Omental fat pad (tissue), 4 donors: ENCODE measurements around the gene PLA2G6. TPM values are rescaled to one million over a fixed set of nuclear protein-coding genes. Genes with fewer than 3 reads are reported as not detected.

Experiments
- ATAC-seq: fragments of 150-250 bp; one replicate; pipeline ENCODE4 v1.9.1; 2016; ENCODE audit warnings: mild to moderate bottlenecking, moderate library complexity; ENCODE audit not compliant: low FRiP score
- DNase-seq: peaks from one replicate; pipeline ENCODE4 v3.0.0-alpha.2; 2019; ENCODE audit warnings: low spot score
- CTCF ChIP-seq, 3 donors: fragments of 450-650 bp; IDR thresholded peaks; one replicate each; pipeline ENCODE4 v1.5.1; 2016 to 2017; ENCODE audit warnings: antibody characterized with exemption in 3 of 3, mild to moderate bottlenecking in 3 of 3, moderate library complexity in 2 of 3
- small RNA-seq: library from RNA; depleted of rRNA; stranded (forward); fragments of <200 nt; gene quantifications from one replicate; pipeline ENCODE3, GENCODE V24; 2016
- total RNA-seq, 4 donors: library from RNA; depleted of rRNA; stranded (reverse); fragments of >200 nt; gene quantifications; one replicate each; pipeline ENCODE4 v1.1.0, GENCODE V29; 2016

The PLA2G6 gene
- total RNA-seq, 4 donors from 2014 or later: 30.8 to 58.5 (median 45.1) TPM

- no peak for TF ChIP-seq CTCF (IDR thresholded peaks at IDR 0.05)
- DNase-seq (no peak), ATAC-seq (no peak)
Measured at GRCh38 chr22:38067761-38068360, 113.8 kb downstream of the PLA2G6 start.

GRCh38 chr22:38067028-38067415, 114.6 kb downstream of the PLA2G6 start:
- ATAC-seq (no peak), DNase-seq (no peak)
- no peak for TF ChIP-seq CTCF (IDR thresholded peaks at IDR 0.05)

- ATAC-seq (no peak), DNase-seq (no peak)
- no peak for TF ChIP-seq CTCF (IDR thresholded peaks at IDR 0.05)
Measured at GRCh38 chr22:38066381-38067027, 115.1 kb downstream of the PLA2G6 start.

- DNase-seq: no peak
- TF ChIP-seq CTCF (IDR thresholded peaks at IDR 0.05): no peak
- no peak for ATAC-seq
Measured at GRCh38 chr22:38065539-38065938, 116.1 kb downstream of the PLA2G6 start.

- ATAC-seq: no peak
- DNase-seq: no peak
- no peak for TF ChIP-seq CTCF (IDR thresholded peaks at IDR 0.05)
Measured at GRCh38 chr22:38062791-38063190, 118.8 kb downstream of the PLA2G6 start.

Small RNAs within 50 kb of the gene (small RNA-seq; reads per million reads assigned to genes)
- gene RN7SL704P: not detected

Other genes with a start within 250 kb of the PLA2G6 start
- under 1 TPM in 1 of 4 donors, not detected in 3; 0.56 TPM for gene C22orf23, start 228.2 kb downstream of the PLA2G6 start, total RNA-seq
- gene POLR2F, start 228.1 kb downstream of the PLA2G6 start, total RNA-seq: 10 to 100 TPM; 57.3 to 73.9 (median 61.6) TPM
- gene SOX10, start 197.3 kb downstream of the PLA2G6 start, total RNA-seq: 1 to 10 TPM in 1 of 4 donors, not detected in 3; 2.5 TPM
- gene PICK1, start 124.4 kb downstream of the PLA2G6 start, total RNA-seq: 10 to 100 TPM; 16.1 to 43.0 (median 31.6) TPM
- 1 to 10 TPM in 2 of 4 donors, under 1 TPM in 2; 0.24 to 3.2 (median 0.88) TPM for gene SLC16A8, start 97.6 kb downstream of the PLA2G6 start, total RNA-seq
- 1 to 10 TPM; 2.6 to 4.3 (median 3.2) TPM for gene BAIAP2L2, start 71.1 kb downstream of the PLA2G6 start, total RNA-seq
- gene MAFF, start 20.2 kb upstream of the PLA2G6 start, total RNA-seq: 100 to 1,000 TPM in 3 of 4 donors, 10 to 100 TPM in 1; 73.9 to 334 (median 202) TPM
- gene TMEM184B, start 91.2 kb upstream of the PLA2G6 start, total RNA-seq: 10 to 100 TPM; 41.2 to 86.4 (median 48.6) TPM
- 100 to 1,000 TPM in 3 of 4 donors, 10 to 100 TPM in 1; 84.5 to 164 (median 112) TPM for gene CSNK1E, start 135.6 kb upstream of the PLA2G6 start, total RNA-seq